ENCODE data around the gene MDFI.

DNA sequence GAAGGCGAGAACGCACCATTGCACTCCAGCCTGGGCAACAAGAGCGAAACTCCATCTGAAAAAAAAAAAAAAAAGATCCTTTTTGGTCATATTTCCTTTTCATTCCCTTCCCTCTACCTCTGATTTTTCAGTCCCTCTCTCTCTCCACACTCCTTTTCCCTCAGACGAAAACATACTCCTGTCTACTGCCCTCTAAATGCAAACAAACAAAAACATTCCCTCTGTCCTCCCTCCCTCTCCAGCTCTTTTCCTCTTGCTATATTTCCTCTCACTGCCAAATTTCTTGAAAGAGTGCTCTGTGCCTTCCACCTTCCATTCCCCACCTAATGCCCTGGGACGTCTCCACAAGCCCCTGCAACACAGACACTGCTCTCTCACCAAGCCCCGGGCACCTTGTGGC is 14.9 kb upstream of the MDFI start:
- TF ChIP-seq CSDC2 (CRISPR knock-in tag; IDR thresholded peaks at IDR 0.05) (no peak), ZC3H10 (CRISPR knock-in tag; IDR thresholded peaks at IDR 0.05) (no peak), ESRRG (CRISPR knock-in tag; IDR thresholded peaks at IDR 0.05) (no peak), ZFP30 (CRISPR knock-in tag; IDR thresholded peaks at IDR 0.05) (no peak)
- TF ChIP-seq, protein P1, sequence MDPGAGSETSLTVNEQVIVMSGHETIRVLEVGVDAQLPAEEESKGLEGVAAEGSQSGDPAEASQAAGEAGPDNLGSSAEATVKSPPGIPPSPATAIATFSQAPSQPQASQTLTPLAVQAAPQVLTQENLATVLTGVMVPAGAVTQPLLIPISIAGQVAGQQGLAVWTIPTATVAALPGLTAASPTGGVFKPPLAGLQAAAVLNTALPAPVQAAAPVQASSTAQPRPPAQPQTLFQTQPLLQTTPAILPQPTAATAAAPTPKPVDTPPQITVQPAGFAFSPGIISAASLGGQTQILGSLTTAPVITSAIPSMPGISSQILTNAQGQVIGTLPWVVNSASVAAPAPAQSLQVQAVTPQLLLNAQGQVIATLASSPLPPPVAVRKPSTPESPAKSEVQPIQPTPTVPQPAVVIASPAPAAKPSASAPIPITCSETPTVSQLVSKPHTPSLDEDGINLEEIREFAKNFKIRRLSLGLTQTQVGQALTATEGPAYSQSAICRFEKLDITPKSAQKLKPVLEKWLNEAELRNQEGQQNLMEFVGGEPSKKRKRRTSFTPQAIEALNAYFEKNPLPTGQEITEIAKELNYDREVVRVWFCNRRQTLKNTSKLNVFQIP (CRISPR knock-in tag; IDR thresholded peaks at IDR 0.05; ENCODE audit: borderline replicate concordance, low read depth): no peak
